Glomerular endothelial cell (primary cell): Measurements from ENCODE around the gene PCDH10. TPM values are rescaled to one million over a fixed set of nuclear protein-coding genes. Genes with fewer than 3 reads are reported as not detected.

Experiments used
- DNase-seq: peaks from one replicate; pipeline ENCODE4 v3.0.0-alpha.2; 2011; ENCODE audit warnings: low read depth, low spot score; ENCODE audit errors: extremely low read depth
- total RNA-seq: library from RNA; depleted of rRNA; stranded (reverse); fragments of >200 nt; gene quantifications from 2 replicates; pipeline ENCODE4 v1.2.3, GENCODE V29; 2015

Gene PCDH10
- total RNA-seq, 1 donor from 2014 or later = 11.2 TPM

DNA sequence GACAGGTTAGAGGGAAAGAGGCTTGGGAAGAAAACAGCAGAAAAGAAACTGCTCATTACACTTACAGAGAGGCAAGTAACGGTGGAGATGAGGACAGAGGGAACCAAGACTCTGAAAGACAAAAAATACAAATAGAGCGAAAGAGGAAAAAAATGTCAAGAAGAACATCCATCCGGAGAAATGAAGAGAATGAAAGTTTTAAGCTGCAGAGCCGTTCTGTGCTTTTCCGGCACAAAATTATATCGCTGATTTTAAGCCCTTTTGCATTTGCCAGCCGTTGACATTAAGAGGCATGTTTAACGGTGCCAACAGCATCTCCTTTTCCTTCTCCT, 236 bp downstream of the PCDH10 start:
- DNase-seq = no peak

DNA sequence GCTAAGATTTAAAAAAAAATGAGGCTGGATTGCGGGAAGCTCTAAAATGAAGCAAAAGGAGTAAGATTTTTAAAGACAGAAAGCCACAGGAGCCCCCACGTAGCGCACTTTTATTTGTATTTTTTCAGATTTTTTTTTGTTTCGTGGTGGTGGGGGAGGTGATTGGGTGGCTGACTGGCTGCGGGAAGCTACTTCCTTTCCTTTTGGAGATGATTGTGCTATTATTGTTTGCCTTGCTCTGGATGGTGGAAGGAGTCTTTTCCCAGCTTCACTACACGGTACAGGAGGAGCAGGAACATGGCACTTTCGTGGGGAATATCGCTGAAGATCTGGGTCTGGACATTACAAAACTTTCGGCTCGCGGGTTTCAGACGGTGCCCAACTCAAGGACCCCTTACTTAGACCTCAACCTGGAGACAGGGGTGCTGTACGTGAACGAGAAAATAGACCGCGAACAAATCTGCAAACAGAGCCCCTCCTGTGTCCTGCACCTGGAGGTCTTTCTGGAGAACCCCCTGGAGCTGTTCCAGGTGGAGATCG, 908 bp downstream of the PCDH10 start:
- no peak for DNase-seq

DNA sequence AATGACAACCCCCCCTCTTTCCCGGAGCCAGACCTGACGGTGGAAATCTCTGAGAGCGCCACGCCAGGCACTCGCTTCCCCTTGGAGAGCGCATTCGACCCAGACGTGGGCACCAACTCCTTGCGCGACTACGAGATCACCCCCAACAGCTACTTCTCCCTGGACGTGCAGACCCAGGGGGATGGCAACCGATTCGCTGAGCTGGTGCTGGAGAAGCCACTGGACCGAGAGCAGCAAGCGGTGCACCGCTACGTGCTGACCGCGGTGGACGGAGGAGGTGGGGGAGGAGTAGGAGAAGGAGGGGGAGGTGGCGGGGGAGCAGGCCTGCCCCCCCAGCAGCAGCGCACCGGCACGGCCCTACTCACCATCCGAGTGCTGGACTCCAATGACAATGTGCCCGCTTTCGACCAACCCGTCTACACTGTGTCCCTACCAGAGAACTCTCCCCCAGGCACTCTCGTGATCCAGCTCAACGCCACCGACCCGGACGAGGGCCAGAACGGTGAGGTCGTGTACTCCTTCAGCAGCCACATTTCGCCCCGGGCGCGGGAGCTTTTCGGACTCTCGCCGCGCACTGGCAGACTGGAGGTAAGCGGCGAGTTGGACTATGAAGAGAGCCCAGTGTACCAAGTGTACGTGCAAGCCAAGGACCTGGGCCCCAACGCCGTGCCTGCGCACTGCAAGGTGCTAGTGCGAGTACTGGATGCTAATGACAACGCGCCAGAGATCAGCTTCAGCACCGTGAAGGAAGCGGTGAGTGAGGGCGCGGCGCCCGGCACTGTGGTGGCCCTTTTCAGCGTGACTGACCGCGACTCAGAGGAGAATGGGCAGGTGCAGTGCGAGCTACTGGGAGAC, 1.6 kb downstream of the PCDH10 start:
- DNase-seq = no peak

DNA sequence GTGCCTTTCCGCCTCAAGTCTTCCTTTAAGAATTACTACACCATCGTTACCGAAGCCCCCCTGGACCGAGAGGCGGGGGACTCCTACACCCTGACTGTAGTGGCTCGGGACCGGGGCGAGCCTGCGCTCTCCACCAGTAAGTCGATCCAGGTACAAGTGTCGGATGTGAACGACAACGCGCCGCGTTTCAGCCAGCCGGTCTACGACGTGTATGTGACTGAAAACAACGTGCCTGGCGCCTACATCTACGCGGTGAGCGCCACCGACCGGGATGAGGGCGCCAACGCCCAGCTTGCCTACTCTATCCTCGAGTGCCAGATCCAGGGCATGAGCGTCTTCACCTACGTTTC, 2.2 kb downstream of the PCDH10 start:
- no peak for DNase-seq

DNA sequence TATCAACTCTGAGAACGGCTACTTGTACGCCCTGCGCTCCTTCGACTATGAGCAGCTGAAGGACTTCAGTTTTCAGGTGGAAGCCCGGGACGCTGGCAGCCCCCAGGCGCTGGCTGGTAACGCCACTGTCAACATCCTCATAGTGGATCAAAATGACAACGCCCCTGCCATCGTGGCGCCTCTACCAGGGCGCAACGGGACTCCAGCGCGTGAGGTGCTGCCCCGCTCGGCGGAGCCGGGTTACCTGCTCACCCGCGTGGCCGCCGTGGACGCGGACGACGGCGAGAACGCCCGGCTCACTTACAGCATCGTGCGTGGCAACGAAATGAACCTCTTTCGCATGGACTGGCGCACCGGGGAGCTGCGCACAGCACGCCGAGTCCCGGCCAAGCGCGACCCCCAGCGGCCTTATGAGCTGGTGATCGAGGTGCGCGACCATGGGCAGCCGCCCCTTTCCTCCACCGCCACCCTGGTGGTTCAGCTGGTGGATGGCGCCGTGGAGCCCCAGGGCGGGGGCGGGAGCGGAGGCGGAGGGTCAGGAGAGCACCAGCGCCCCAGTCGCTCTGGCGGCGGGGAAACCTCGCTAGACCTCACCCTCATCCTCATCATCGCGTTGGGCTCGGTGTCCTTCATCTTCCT, 2.7 kb downstream of the PCDH10 start:
- no peak for DNase-seq

DNA sequence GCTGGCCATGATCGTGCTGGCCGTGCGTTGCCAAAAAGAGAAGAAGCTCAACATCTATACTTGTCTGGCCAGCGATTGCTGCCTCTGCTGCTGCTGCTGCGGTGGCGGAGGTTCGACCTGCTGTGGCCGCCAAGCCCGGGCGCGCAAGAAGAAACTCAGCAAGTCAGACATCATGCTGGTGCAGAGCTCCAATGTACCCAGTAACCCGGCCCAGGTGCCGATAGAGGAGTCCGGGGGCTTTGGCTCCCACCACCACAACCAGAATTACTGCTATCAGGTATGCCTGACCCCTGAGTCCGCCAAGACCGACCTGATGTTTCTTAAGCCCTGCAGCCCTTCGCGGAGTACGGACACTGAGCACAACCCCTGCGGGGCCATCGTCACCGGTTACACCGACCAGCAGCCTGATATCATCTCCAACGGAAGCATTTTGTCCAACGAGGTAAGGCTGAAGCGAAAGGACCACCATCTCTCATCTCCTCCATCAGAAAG, 3.3 kb downstream of the PCDH10 start:
- no peak for DNase-seq

DNA sequence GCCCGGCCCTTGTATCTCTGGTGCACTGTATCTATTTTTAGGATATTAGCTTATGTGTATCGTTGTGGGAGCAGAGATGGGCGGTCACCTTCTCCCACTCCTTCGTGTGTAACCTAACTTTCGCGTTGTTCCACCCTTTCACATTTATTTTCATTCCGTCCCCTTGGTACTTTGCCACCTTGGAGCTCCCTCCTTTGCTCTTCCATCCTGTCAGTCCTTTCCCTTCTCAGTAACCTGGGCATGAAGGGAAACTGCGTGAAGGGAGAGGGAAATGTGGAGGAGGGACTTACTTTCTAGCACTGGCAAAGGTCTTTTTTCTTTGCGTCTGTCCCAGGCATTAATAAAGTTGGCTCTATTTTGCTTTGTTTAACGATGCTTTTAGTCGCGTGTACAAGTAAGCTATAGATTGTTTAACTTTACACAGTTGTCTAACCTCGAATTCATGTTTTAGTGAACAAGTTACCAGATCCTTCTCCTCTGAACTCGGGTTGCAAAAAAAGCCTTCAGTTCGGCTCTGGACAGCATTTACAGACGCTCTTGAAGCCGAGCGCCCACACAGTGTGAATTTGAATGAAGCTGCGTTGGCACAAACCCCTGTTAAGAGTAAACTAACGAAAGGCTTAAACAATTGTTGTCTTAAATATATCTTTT, 3.9 kb downstream of the PCDH10 start:
- DNase-seq = no peak

DNA sequence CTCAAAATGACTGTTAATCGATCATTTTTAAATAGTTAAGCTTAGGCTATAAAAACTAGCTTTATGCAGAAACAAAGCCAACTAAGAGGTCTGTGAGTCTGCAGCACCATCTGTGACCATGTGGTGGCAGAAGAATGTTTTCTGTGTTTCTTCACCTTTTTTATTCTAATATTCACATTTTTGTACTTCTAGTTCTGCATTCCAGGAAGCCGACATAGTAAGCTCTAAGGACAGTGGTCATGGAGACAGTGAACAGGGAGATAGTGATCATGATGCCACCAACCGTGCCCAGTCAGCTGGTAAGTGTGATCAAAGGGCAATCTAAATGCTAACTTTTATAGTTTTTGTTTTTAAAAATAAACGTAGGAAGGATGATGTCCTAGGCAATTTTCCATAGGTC, 5.6 kb downstream of the PCDH10 start:
- no peak for DNase-seq

DNA sequence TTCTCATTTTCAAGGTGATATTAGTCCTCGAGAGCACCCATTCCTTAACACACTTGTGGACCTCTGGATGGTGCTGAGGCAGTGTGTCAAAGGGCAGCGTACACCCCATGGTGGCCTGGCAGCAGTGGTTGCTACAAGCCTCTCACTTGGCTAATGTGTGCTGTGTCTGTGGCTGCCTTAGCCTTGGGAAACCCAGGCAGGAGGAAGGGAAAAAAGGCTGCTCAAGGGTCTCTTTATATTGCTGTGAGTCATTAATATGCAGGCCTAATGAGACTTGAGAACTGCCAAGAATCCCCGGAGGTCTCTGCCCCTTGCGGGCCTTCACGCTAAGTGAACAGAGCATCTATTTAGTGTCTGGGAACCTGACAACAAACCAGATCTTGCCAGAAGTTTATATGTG, 7.0 kb downstream of the PCDH10 start:
- no peak for DNase-seq

DNA sequence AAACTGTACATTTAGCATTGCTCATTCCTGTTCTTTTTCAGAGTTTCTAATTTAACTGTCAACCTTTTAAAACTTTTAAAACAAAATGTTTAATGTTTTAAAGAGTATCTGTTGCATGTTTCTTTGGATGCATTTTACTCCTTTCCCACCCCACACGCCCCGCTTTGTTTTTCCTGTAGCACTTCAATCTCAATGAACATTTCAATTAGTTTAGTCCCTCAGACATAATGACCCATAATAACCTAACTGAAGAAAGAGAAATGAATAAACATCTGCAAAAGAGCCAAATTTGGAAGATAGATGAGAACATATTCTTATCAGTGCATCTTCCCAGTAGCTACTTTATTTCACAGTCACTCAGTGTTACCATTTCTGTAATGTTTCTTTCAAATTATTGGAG, 7.5 kb downstream of the PCDH10 start:
- DNase-seq = no peak

DNA sequence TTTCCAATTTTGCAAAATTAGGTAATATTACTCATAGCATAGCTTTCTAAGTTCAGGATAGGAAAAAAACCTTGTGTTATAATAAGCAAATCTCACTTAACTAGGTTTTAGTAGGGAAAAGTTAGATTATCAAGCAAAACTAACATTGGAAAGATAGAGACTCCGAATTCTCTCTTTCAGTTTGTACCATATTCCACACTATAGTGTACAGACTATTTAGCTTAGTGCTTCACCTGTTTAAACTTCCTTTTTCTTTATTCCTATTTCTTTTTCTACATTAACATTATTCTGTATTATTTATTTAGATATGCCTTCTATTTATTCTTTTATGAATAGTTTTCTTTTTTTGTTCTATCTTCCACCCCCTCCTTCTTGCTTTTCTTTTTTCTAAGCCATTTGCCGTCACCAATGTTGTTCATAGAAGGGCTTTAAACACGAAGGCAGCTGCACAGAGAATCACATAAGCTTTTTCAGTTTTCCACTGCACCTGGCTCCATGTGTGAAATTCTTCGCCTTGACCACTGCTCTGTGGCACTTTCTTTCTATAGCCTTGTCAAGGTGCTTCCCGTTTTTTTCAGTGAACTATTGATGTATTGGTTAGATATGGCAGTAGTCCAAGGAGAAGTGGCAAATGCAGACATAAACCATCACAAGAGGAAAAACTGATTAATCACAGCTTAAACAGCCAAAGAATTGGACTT, 8.5 kb downstream of the PCDH10 start:
- DNase-seq = no peak

DNA sequence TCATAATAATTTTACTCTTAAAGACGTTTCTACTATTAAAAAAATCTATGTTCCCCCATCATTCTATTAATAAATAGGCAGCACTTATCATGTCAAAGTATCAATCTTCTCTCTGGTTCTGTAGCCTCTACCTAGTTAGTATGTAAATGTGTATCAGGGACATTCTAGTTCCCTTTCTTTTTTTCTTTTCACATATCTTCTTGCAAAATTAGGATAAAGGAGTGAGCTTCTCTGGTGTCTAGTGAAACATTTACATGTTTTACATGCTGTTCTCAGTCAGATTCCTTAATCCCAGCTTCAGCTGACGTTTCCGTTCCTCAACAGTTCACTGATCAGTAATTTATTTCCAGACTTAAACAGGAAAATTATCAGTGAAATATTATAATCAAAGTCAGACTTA, 11.8 kb downstream of the PCDH10 start:
- no peak for DNase-seq

DNA sequence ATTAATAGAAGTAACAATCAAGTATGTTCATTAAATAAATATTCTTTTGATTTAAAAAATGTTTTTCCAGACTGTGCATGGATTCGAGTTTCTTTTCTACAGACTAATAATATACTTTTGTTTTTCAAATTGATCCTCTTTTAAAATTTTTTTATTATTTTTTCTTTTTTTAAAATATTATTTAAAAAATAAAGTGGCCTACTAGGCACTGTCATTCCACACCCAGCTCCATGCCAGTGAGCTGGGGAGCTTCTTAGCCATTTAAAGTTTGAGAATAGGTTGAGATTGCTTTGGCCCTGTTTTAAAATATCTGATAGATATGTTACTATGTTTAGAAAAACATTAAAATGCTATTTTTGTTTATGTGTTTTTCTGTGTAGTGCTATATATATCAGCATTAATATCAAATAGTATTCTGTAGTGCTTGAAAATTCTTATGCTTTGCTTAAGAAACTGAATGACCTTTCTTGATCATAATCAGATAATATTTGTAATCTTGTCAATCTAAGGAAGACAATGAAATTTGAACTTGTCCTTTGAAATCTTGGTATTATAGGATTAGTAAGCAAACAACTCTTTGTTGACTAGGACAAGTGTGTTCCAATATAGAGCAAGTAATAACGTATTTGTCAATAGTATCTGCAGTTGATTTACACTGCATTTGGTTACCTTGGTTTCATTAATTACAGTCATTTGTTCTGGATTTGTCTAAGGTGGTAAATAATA, 12.6 kb downstream of the PCDH10 start:
- DNase-seq = no peak

DNA sequence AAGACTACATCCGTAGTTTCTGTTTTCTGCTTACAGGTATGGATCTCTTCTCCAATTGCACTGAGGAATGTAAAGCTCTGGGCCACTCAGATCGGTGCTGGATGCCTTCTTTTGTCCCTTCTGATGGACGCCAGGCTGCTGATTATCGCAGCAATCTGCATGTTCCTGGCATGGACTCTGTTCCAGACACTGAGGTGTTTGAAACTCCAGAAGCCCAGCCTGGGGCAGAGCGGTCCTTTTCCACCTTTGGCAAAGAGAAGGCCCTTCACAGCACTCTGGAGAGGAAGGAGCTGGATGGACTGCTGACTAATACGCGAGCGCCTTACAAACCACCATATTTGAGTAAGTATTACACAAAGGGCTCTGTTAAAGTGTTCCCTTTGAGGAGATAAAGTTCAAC, 13.8 kb downstream of the PCDH10 start:
- no peak for DNase-seq

DNA sequence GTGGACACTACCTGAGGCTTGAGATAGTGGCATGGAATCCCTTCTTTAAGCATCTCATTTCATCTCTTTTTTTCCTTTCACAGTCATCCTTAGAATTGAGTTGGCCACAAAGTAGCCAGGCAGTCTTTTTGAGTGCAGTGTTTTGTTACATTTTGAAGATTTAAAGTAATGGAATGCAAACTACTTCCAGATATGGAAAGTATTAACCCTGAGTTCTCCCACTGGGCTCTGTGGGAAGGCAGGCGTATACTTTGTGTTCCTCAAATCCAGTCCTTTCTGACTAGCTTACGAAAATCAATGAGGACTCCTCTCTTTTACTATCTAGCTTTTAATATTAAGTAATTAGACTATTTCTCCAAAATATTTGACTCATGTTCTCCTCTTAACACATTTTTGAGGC, 29.9 kb downstream of the PCDH10 start:
- no peak for DNase-seq

DNA sequence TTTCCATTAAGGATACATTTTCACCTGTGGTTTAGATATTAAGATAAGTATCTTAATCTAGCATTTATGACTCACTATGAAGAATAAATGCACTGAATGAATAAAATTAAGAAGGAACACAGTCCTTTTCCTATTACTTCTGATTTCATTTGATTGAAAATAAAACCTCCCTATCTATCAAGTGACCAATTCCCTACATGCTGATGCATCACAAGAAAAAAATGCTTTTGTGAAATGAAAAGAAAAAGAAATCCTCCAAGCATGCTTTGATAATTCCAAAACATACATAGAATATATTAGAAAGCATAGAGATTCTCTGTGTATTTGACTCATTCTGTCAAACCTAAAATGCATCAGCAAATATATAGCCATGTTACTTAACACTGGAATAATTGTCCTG, 37.1 kb downstream of the PCDH10 start:
- no peak for DNase-seq

DNA sequence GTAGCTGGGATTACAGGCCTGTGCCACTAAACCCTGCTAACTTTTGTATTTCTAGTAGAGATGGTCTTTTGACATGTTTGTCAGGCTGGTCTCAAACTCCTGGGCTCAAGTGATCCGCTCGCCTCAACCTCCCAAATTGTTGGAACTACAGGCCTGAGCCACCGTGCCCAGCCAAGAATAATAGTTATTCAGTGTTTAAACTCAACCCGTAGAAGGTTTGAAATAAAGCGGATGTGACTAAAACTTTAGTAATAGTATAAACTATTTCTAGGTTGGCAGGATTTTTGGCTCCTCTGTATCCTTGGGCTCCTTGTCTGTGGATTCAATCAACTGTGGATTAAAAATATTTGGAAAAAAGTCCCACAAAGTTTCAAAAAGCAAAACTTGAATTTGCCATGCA, 37.8 kb downstream of the PCDH10 start:
- DNase-seq = no peak

DNA sequence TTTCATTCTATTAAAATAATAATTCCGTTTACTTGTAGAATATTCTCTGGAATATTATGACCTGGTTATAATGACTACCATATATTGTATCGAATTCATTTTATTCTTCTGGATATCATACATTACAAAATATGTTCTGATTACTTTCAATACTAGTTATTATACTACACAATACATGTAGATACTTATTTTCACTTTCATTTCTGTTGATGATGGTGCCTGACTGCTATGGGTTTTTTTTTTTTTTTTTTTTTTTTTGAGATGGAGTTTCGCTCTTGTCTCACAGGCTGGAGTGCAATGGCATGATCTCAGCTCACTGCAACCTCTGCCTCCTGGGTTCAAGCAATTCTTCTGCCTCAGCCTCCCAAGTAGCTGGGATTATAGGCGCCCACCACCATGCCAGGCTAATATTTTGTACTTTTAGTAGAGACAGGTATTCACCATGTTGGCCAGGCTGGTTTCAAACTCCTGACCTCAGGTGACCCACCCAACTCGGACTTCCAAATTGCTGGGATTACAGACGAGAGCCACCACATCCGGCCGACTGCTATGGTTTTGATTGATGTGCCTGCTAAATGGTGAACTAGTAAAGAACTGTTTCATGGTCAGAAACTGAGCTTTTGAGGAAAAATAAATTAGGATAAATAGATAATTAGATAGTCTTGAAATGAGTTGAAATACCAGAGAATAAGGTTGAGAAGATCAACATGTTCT, 39.5 kb downstream of the PCDH10 start:
- no peak for DNase-seq

DNA sequence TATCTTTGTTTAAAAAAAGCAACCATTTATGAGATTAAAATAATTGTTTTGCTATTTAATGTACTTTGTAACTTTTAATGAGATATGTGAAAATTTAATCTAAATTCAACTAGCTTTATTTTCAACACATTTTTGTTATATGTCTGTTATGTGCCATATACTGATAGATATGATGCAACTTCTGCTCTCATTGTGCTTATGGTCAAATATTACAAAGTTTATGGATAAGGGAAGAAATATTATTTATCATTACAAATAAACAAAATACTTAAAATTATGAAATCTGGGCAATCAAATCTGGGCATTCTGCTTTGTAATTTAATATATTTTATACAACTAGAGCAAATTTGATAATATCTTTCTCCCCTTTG, 40.0 kb downstream of the PCDH10 start:
- no peak for DNase-seq

DNA sequence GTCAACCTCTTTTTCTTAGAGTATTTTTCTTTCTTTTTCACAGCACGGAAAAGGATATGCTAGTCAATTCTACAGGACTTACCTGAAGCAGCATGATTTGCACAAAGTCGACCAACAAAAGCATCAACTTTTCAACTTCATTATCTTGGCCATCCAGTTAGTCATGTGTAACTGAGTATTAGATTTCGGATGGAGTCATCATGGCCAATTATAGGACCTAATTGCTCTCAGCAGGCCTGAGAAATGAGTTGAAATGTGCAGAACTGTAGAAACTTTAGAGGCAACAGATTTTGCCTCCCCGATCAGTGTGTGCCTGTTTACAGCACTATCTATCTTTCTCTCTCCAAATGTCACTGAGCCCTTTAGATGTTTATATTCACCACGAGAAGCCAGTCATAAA, 41.0 kb downstream of the PCDH10 start:
- DNase-seq = no peak
